ENCODE measurements around the gene HECW1.

HECW1 gene

DNA sequence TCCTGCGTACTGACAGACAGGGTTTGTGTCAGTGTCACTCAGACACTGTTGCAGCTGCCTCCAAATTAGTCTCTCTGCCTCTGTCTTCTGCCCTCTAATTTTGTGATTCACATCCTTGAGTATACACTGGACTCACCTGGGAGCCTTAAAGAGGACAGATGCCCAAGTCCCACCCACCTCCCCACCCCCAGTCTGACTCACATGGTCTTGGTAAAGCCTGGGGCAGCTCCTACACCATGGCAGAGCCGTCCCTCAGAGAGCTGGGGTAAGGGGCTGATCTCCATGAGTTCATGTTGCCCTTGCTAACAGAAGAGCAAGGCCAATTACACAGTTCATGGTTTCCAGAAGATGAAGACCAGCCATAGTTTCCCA, 272.8 kb downstream of the HECW1 start:
- no peak for DNase-seq

DNA sequence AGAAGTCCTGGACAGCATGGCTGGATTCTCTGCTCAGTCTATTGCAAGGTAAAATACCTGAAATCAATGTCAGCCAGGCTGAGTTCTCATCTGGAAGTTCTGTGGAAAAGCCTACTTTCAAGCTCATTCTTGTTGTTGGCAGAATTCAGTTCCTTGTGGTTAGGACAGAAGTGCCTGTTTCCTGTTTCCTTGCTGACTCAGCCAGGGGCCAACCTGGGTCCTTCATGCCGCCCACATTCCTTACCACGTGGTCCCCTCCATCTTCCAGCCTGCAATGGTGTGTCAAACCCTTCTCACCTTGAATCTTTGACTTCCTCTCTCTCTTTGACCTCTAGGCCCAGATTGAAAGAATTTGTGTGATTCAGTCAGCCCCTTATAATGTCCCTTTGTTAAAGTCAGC, 273.4 kb downstream of the HECW1 start:
- no peak for DNase-seq

GRCh38 chr7:43387932-43388331, 275.5 kb downstream of the HECW1 start:
- no peak for DNase-seq

GRCh38 chr7:43390576-43390975, 278.1 kb downstream of the HECW1 start:
- DNase-seq, result no peak

GRCh38 chr7:43391518-43391917, 279.1 kb downstream of the HECW1 start:
- no peak for DNase-seq

DNA sequence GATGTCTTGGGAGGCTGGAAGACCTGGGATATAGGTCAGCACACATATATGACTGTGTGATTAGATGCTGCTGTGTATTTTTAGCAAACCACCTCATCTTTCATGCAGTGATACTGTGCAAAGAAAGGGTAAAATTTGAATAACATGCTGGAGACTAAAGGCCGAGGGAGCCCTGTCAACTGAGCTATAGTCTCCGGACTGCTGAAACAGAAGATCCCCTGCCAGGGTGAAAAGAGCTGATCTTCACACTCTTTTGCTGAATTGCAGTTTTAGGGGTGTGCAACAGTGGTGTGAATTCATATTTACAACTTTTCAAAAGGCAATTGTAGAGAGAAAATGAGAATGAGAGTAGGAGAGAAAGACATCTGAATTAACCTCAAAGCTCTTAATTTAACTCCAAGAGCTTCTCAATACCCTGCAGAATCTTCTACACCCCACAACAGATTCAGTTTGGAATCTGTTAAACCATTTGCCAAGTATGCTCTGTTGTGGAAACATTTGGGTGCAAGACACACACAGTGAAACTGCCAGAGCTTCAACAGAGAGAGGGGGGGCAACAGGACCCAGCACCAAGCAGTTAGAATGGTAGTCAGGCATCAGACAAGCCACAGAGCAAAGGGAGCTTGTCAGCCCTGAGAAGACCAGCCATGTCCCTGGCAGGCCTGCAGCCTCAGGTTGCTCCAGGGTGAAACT, 280.3 kb downstream of the HECW1 start:
- no peak for DNase-seq

DNA sequence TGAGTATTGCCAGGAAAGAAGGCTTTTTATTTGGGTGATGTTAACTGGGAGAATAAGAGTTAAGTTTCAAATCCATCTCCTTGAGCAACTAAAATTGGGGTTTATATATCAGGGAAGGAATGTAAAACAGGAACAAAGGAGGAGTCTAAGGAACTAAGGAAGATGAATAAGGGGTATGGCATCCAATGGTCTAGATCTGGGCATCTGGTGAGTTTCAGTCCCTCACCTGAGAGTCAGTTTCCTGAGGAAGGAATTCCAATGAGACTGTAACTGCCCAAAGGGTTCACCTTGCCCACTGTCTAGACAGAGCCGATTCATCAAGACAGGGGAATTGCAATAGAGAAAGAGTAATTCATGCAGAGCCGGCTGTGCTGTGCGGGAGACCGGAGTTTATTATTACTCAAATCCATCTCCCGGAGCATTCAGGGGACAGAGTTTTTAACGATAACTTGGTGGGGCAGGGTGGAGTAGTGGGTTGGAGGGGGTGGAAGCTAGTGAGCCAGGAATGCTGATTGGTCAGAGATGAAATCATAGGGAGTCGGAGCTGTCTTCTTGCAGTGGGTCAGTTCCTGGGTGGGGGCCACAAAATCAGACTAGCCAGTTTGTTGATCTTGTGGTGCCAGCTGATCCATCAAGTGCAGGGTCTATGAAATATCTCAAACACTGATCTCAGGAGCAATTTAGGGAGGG, 282.1 kb downstream of the HECW1 start:
- DNase-seq, result peak; percentile 70

DNA sequence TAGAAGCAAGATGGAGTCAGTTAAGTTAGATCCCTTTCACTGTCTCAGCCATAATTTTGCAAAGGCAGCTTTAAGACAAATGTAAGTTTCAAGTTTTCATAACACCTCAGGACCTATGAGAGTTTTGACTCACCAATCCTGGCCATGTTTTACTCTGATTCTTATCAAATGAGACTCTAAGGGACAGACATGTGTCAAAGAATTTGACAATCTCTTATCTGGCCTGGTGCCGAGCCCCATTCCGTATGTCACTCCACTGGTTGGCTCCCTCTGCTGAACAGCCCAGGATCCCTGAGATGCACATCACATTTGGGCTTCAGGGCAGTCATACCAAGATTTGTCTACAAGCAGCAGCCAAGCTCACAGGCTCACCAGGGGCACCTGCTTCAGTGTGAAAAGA, 282.9 kb downstream of the HECW1 start:
- no peak for DNase-seq

DNA sequence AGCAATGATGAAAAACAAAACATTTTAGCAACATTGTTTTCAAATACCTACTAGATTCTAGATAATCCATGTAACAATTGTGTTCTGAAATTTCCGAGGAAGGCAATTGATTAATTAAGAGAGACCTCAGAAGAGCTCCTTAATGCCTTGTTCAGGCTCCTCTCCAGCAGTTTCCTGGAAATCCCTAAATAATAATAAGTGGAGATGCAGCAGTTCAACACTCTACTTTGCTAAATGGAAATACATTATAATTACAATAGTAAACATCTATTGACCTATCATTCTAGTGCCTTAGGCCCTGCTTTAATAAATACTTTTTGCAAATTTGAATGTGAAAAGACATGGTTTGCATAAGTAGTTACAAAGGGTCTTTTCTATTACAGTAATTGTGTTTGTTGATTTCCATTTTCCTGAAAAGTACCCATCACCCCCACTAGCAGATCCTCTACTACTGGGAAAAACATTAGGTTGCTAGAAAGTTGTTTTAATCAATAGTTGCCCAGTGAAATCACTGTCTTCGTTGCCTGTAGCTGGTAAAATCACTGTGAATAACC, 283.8 kb downstream of the HECW1 start:
- no peak for DNase-seq

DNA sequence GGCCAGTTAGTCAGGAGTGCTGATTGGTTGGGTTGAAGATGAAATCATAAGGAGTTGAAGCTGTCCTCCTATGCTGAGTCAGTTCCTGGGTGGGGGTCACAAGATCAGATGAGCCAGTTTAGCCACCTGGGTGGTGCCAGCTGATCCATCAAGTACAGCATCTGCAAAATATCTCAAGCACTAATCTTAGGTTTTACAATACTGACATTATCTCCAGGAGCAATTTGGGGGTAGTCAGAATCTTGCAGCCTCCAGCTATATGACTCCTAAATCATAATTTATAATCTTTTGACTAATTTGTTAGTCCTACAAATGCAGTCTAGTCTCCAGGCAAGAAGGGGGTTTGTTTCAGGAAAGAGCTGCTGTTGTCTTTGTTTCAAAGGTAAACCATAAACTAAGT, 286.4 kb downstream of the HECW1 start:
- no peak for DNase-seq

GRCh38 chr7:43405948-43406347, 293.5 kb downstream of the HECW1 start:
- no peak for DNase-seq

DNA sequence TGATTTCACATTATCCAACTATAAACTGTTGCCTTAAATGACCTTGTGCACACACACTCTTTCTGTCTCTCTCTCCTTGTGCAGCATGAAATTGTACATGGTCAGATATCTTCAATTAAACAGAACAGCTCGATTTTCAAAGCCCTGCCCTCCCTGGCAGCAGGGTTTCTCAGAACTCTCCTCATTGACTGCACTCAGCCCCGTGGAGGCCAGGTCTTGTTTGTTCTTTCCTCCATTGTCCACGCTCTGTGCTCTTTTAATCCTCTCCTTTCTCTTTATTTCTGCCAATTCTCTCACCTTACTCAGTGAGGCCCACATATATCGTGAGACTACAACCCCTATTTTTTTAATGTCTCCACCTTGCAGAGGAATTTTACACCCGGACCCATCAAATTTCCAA, 294.5 kb downstream of the HECW1 start:
- no peak for DNase-seq

DNA sequence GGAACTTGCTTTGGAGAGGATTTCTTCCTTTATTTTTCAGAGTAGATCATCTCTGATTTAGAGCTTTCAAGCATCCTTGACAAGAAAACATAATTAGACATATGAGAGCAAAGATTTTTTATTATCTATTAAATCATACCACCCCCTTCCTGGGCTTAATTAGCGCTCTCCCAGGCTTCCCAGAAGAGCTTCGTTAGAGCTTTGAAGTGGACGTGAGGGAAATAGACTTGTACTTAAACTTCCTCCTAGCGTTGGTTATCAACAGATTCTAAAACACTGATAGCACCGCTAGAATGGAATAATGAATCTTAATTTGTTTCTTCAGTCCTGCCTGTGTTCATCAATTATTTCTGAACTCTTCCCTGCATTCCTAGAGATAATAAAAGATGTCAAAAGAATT, 296.5 kb downstream of the HECW1 start:
- DNase-seq, result no peak

- no peak for DNase-seq
Measured at GRCh38 chr7:43417455-43417854, 305.0 kb downstream of the HECW1 start.

- DNase-seq, result no peak
Measured at GRCh38 chr7:43430411-43430810, 318.0 kb downstream of the HECW1 start.

- no peak for DNase-seq
Measured at GRCh38 chr7:43431020-43431595, 318.7 kb downstream of the HECW1 start.

DNA sequence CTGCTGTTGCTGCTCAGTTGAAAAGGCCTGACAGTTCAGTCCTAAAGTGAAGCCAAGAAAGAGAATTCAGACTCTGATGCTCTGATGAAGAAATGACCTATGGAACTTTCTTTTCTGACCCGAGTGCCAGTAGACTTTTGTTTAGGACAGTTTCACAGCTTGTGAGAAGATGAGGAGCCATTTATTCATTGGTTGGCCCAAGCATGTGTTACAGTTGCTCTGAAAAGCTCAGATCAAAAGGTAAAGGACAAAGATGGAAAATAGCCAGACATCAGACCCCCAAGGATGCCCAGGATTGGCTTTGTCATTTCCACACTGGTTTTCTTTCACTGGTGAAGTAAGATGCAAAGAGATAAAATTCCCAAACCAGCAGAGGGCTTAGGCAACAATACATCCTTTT, 321.2 kb downstream of the HECW1 start:
- no peak for DNase-seq

DNA sequence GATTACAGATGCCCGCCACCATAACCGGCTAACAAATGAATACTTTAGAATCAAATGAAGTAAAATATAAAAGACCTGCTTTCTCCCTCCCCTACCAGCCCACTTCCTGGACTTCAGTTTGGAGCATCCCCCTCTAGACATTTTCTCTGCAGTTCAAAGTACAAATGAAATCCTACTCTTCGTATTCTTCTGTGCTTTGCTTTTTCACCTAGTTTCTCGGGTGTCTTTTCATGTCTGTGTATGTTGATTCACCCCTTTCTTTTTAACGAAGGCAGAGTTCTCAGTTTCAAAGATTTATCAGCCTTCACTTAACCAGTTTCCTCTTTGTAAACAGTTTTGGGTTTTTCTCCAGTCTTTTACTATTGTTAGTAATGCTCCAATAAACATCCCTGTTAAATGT, 324.6 kb downstream of the HECW1 start:
- no peak for DNase-seq

DNA sequence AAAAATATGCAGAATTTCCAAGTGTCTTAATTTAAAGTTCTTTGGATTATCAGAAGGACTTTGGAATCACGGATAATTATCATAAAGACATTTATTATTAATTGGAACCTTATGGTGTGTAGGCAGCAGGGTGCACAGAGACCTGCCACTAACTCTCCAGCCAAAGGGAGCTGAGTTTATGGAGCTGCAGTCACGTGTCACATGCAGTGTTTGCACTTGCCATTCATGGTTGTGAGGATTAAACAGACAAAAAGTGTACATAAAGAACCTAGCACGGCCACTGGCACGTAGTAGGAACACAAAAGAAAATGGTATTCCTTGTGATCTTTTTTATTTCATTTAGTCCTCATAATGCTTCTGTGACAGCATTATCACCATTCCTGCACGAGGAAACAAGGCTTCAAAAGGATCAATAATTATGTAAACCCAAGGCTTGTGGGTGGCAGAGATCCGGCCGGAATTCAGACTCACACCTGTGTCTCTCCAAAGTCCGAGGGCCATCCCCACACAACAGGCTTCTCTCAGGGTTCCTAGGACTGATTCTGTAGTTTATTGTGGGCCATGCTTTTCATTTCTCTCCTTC, 326.5 kb downstream of the HECW1 start:
- DNase-seq, result no peak

GRCh38 chr7:43439631-43440401, 327.4 kb downstream of the HECW1 start:
- no peak for DNase-seq

- DNase-seq, result no peak
Measured at GRCh38 chr7:43441231-43442130, 329.0 kb downstream of the HECW1 start.

DNA sequence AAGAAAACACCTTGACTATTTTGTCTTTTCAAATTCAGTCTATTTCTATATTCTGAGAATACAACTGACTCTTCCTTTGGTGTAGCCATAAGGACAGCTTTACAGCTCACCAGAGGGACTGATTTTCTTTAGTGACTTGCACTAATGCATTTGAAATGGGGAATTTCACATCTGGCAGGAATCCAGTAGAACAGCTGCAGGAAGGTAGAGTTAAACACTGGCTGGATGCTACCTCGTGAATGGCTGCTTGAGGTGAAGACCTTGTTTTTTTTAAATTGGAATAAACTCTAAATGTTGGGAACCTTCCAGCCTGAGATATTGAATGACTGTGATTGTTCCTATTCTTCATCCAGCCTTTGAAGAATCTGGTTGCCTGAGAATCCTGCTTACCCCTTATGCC, 330.9 kb downstream of the HECW1 start:
- no peak for DNase-seq
